ENCODE data around the gene PEX11G.

PEX11G gene

DNA sequence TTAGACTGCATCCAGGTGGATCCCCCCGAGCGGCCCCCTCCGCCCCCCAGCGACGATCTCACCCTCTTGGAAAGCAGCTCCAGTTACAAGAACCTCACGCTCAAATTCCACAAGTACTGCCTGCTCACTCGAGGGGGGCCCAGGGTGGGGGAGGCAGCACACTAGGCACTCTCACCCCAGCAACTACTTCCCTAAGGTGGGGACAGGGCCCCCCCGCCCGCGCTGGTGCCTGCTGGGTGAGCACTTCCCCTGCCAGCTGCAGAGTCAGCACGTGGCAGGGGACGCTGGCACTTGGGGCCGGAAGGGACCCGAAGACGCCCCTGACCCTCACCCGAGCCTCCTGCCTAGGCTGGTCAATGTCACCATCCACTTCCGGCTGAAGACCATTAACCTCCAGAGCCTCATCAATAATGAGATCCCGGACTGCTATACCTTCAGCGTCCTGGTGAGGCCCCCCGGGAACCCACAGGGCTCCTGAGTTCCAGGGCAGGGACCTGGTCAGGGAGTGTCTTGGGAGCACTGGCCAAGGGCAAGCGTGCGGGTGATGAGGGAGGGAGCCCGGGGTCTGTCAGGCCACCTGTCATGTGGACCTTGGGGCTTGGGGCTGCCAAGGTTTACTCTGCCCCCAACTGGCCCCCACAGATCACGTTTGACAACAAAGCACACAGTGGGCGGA, 38.8 kb upstream of the PEX11G start:
- DNase-seq (ENCODE audit: low read depth), result no peak
- no peak overlapping the region for H3K4me3 ChIP-seq (ENCODE audit: low read depth, low read length)
- TF ChIP-seq, protein P1, sequence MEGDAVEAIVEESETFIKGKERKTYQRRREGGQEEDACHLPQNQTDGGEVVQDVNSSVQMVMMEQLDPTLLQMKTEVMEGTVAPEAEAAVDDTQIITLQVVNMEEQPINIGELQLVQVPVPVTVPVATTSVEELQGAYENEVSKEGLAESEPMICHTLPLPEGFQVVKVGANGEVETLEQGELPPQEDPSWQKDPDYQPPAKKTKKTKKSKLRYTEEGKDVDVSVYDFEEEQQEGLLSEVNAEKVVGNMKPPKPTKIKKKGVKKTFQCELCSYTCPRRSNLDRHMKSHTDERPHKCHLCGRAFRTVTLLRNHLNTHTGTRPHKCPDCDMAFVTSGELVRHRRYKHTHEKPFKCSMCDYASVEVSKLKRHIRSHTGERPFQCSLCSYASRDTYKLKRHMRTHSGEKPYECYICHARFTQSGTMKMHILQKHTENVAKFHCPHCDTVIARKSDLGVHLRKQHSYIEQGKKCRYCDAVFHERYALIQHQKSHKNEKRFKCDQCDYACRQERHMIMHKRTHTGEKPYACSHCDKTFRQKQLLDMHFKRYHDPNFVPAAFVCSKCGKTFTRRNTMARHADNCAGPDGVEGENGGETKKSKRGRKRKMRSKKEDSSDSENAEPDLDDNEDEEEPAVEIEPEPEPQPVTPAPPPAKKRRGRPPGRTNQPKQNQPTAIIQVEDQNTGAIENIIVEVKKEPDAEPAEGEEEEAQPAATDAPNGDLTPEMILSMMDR (IDR thresholded peaks at IDR 0.05; ENCODE audit: low read depth, low read length), result no peak
- TF ChIP-seq MYC (IDR thresholded peaks at IDR 0.05; ENCODE audit: low read depth, low read length), result no peak
- no peak for TF ChIP-seq POLR2A (IDR thresholded peaks at IDR 0.05; ENCODE audit: extremely low read depth, insufficient read length)
- TF ChIP-seq, protein P2, sequence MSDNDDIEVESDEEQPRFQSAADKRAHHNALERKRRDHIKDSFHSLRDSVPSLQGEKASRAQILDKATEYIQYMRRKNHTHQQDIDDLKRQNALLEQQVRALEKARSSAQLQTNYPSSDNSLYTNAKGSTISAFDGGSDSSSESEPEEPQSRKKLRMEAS (IDR thresholded peaks at IDR 0.05; ENCODE audit: low read depth, low read length), result no peak

DNA sequence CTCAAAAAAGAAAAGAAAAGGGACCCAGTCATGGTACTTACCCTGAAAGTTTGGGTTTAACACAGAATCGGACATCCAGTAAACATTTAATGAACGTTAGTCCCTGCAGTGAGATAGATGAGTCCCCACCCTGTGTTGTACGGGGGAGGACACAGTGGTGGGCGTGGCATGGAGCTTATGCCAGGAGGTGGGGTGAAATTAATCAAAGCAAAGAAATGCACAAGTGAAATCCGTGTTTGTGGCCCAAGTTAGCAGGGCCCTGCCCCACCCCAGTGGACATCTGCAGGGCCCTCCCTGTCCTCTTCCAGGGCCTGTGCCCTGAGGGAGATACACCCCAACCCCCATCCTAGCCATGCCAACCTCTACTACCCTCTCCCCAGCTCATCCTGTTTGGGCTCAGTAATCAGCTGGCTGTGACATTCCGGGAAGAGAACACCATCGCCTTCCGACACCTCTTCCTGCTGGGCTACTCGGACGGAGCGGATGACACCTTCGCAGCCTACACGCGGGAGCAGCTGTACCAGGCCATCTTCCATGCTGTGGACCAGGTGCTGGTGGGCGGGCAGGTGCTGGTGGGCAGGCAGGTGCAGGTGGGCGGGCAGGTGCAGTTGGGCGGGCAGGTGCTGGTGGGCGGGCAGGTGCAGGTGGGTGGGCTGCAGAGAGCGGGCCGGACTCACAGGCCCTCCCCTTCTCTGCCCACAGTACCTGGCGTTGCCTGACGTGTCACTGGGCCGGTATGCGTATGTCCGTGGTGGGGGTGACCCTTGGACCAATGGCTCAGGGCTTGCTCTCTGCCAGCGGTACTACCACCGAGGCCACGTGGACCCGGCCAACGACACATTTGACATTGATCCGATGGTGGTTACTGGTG, 37.5 kb upstream of the PEX11G start:
- TF ChIP-seq POLR2A (IDR thresholded peaks at IDR 0.05; ENCODE audit: extremely low read depth, insufficient read length), result no peak
- TF ChIP-seq, protein P2 (IDR thresholded peaks at IDR 0.05; ENCODE audit: low read depth, low read length), result no peak
- no peak for TF ChIP-seq MYC (IDR thresholded peaks at IDR 0.05; ENCODE audit: low read depth, low read length)
- TF ChIP-seq, protein P1 (IDR thresholded peaks at IDR 0.05; ENCODE audit: low read depth, low read length), result no peak
- no peak overlapping the region for H3K4me3 ChIP-seq (ENCODE audit: low read depth, low read length)
- DNase-seq (ENCODE audit: low read depth), result no peak

DNA sequence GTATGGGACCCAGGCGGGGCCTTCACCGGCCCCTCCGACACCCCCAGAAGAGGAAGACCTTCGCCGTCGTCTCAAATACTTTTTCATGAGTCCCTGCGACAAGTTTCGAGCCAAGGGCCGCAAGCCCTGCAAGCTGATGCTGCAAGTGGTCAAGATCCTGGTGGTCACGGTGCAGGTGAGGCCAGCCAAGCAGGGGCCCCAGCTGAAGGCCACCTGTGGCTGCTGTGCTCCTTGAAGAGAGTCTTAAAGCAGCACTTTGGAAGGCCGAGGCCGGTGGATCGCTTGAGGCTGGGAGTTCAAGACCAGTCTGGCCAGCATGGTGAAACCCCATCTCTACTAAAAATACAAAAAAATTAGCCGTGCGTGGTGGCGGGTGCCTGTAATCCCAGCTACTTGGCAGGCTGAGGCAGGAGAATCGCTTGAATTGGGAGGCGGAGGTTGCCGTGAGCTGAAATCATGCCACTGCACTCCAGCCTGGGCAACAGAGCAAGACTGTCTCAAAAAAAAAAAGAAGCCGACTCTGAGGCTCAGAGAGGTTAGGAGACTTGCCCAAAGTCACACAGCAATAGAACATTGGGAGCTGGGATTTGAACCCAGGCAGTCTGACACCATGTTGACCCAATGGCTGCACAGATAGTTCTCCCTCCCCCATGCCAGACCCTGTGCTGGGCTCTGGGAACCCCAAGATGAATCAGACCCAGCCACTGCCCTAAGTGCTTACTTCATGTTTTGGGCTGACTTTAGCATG, 36.3 kb upstream of the PEX11G start:
- no peak overlapping the region for H3K4me3 ChIP-seq (ENCODE audit: low read depth, low read length)
- no peak for DNase-seq (ENCODE audit: low read depth)
- TF ChIP-seq MYC (IDR thresholded peaks at IDR 0.05; ENCODE audit: low read depth, low read length), result no peak
- TF ChIP-seq, protein P1 (IDR thresholded peaks at IDR 0.05; ENCODE audit: low read depth, low read length), result no peak
- TF ChIP-seq POLR2A (IDR thresholded peaks at IDR 0.05; ENCODE audit: extremely low read depth, insufficient read length), result no peak
- TF ChIP-seq, protein P2 (IDR thresholded peaks at IDR 0.05; ENCODE audit: low read depth, low read length), result no peak

DNA sequence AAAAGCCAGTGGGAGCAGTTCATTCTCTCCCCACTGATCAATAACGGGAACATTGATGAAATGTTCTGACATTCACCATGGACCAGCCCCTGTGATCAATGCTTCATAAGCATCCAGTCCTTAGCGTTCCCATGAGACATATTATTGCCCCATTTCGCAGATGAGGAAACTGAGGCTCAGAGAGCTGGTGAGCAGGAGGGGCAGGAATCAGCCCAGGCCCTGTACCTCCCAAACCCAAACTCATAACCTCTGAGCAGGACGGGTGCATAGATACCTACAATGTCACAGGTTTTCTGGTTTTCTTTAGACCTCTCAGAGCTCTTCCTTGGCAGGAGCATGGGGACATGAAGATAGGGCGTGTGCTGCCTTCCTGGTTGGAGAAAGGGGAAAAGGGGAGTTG, 35.7 kb upstream of the PEX11G start:
- DNase-seq (ENCODE audit: low read depth), result no peak
- no peak overlapping the region for H3K4me3 ChIP-seq (ENCODE audit: low read depth, low read length)
- TF ChIP-seq, protein P2 (IDR thresholded peaks at IDR 0.05; ENCODE audit: low read depth, low read length), result no peak
- no peak for TF ChIP-seq POLR2A (IDR thresholded peaks at IDR 0.05; ENCODE audit: extremely low read depth, insufficient read length)
- no peak for TF ChIP-seq MYC (IDR thresholded peaks at IDR 0.05; ENCODE audit: low read depth, low read length)
- TF ChIP-seq, protein P1 (IDR thresholded peaks at IDR 0.05; ENCODE audit: low read depth, low read length), result no peak

DNA sequence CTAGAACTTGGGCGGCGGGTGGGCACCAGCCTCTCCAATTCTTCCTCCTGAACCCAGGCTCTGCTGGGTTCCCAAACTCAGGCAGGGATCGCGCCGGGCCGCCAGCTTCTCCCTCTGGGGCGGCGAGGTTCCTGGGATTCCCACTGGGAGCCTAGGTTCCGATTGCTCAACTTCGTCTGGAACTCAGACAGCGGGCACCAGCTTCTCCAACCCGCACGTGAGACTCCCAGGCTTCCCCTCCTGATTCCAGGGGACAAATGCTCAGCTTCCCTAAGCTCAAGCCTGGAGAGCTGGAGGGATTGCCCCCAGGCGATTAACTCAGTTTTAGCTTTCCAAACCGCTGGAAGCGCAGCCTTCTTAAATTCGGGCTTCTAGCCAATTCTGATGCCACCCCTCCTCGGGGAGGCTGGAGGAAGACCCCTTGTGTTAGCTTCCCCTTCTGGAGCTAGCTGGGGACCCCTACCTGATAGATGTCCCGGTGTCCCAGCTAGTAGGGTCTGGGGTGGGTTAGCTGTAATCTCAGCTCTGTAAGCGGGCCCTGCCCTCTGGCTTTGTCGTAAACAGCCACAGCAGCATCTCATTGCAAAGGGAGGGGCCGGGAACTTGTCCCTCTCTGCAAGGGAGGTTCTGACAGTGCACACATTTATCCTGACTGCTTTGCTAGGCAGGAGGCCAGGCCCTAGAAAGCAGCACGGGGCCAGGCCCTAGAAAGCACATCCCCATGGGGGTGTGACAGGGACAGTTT, 34.3 kb upstream of the PEX11G start:
- DNase-seq (ENCODE audit: low read depth), result no peak
- TF ChIP-seq MYC (IDR thresholded peaks at IDR 0.05; ENCODE audit: low read depth, low read length) (no peak), POLR2A (IDR thresholded peaks at IDR 0.05; ENCODE audit: extremely low read depth, insufficient read length) (no peak)
- TF ChIP-seq, protein P2 (IDR thresholded peaks at IDR 0.05; ENCODE audit: low read depth, low read length), result no peak
- TF ChIP-seq, protein P1 (IDR thresholded peaks at IDR 0.05; ENCODE audit: low read depth, low read length), result no peak
- H3K4me3 ChIP-seq (ENCODE audit: low read depth, low read length), result peak overlapping the region; percentile 61
